Rectal smooth muscle tissue (tissue), 1 donor: ENCODE measurements around the gene ANO2.

ENCODE experiments used
- H3K27ac ChIP-seq: one replicate; pipeline ENCODE4 v1.7.0; 2013; ENCODE audit warnings: low read depth, low read length, inconsistent platforms
- H3K27me3 ChIP-seq: one replicate; pipeline ENCODE4 v1.7.0; 2013; ENCODE audit warnings: low read length; ENCODE audit not compliant: control insufficient read depth, insufficient read depth
- H3K36me3 ChIP-seq: one replicate; pipeline ENCODE4 v1.7.0; 2013; ENCODE audit warnings: low read length; ENCODE audit not compliant: control insufficient read depth, insufficient read depth
- H3K4me1 ChIP-seq: one replicate; pipeline ENCODE4 v1.7.0; 2013; ENCODE audit warnings: low read length; ENCODE audit not compliant: control insufficient read depth, insufficient read depth
- H3K4me3 ChIP-seq: one replicate; pipeline ENCODE4 v1.7.0; 2013; ENCODE audit warnings: low read length
- H3K9ac ChIP-seq: one replicate; pipeline ENCODE4 v1.7.0; 2013; ENCODE audit warnings: low read length

The ANO2 gene

DNA sequence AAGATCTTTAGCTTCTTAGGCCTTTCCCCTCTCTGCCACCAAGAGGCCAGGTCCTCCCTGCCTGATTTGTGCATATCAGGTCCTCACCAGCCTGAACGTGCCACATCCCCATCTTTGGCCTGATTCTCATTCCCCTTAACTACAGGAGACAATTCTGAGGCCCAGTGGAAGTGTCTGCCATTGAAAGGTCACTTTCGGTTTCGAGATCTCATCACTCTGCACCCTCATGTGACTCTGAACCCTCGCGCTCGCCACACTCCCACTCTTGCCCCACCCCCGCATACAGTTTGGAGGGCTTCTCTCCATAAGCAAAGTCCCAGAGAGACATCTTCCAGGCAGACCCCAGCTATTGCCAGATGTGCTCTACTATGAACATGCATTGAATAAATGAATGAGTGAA, 324.2 kb downstream of the ANO2 start:
- Histone ChIP-seq H3K4me3 (no peak overlapping the region), H3K27ac (no peak overlapping the region), H3K36me3 (no peaks in the 10 kb centered on the region)

DNA sequence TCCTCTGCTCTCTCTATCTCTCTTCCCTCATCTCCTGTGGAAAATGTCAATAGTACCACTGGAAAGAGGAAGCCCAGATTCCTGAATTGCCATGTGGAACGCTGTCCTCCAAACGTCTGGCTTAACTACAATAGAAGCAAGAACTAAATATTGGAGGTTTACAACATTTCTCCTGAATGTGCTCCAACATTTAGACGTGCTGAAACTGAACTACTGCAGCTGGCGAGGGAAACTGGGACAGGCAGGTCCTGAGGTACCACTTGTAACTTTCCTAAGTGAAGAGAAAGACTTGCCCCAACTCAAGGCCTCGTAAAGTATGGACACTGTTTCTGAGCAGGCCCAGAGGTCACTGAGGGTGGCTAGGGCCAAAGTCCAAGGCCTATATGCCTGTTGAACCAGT, 325.4 kb downstream of the ANO2 start:
- no peaks in the 10 kb centered on the region for H3K36me3 ChIP-seq
- H3K4me1 ChIP-seq = peaks cover 5% of the 10 kb centered on the region
- no peak overlapping the region for H3K4me3 ChIP-seq
- no peak overlapping the region for H3K27ac ChIP-seq
- no peak overlapping the region for H3K9ac ChIP-seq
- no peaks in the 10 kb centered on the region for H3K27me3 ChIP-seq

More for the DNA sequence above, 324.2 kb downstream of the ANO2 start:
- Histone ChIP-seq H3K27me3 (no peaks in the 10 kb centered on the region), H3K9ac (no peak overlapping the region), H3K4me1 (peaks cover 5% of the 10 kb centered on the region)

DNA sequence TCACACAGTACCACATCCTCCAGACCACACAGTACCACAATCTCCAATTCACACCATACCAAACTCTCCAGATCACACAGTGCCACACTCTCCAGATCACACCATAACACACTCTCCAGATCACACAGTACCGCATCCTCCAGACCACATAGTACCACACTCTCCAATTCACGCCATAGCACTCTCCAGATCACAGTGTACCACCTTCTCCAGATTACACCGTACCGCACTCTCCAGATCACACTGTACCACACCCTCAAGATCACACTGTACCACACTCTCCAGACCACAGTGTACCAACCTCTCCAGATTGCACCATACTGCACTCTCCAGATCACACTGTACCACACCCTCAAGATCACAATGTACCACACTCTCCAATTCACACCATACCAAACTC, 328.2 kb downstream of the ANO2 start:
- Histone ChIP-seq H3K27ac (no peak overlapping the region), H3K4me1 (peaks cover 5% of the 10 kb centered on the region), H3K4me3 (no peak overlapping the region), H3K36me3 (no peaks in the 10 kb centered on the region), H3K9ac (no peak overlapping the region), H3K27me3 (no peaks in the 10 kb centered on the region)

DNA sequence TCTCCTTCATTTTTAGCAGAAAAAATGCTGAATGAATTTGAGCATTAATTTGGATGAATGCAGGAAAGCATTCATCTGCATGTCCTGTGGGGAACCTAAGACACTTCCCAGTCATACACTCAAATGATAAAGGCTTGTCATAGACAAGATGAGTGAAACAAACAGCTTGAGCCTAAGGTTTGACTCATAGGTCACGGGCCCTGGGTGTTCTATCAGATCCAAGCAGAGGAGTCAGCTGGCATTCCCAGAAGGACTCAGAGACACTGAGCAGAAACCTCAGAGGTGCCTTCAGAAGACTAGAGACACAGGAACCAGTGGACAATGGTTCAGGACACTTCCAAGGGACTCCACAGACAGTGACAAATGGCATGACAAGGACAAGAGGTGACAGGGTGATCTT, 329.3 kb downstream of the ANO2 start:
- H3K36me3 ChIP-seq = no peaks in the 10 kb centered on the region
- H3K9ac ChIP-seq = no peak overlapping the region
- no peak overlapping the region for H3K27ac ChIP-seq
- peaks cover 5% of the 10 kb centered on the region for H3K4me1 ChIP-seq
- no peak overlapping the region for H3K4me3 ChIP-seq
- H3K27me3 ChIP-seq = no peaks in the 10 kb centered on the region

DNA sequence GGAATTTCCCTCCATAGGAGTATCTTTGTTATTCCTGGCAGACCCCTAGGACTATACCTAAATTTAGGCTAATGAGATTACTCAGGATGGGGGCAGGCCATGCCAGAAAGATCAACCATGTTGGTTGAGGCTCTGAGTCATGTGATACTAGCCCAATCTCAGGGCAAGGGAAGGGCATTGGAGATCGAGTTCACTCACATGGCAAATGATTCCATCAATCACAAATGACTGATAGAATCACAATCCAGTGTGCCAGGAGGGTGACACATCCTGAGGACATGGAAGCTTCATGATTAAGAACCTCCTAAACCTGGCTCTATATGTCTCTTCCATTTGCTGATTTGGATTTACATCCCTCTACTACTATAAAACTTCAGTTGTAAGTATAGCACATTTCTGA, 330.8 kb downstream of the ANO2 start:
- Histone ChIP-seq H3K27ac (no peak overlapping the region), H3K36me3 (no peaks in the 10 kb centered on the region), H3K27me3 (no peaks in the 10 kb centered on the region), H3K9ac (no peak overlapping the region), H3K4me3 (no peak overlapping the region), H3K4me1 (no peaks in the 10 kb centered on the region)

DNA sequence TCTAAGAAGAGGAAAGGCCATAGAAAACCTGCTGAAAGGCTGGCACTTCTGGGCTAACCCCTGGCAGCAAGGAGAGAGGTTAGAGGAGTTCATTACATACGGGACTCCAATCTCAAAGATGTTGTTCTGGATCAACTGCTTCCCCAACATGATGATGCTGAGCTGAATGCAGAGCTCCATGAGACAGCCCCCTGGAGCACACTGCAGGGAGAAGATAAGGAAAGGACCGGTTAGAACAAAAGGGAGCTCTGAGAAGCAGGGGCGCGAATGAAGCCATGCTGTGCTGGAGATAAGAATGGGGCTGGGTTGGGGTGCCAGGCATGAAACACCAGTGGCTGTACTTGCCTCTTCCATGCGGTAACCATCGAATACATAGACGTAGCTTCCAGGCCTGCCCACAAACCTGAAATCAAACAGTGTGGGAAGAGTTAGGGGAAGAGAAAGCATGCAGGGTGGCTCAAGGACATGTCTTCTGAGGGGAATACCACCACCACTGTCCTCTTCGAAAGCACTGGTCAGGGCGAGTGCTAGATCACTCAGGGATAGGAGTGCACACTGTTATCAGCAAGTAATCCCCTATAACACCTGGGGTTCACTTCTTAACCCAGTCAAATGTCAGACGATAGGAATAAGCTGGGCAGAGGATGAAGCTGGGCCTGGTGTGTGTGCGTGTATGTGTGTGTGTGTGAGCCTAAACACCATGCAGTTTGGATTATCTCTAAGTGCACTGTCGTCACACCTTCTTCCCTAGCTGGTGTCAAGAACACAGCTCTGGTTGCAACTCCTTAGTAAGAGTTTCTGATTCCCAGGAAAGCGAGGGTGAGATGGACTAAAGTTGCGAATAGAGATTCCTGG, 332.3 kb downstream of the ANO2 start:
- Histone ChIP-seq H3K9ac (no peak overlapping the region), H3K4me1 (no peaks in the 10 kb centered on the region), H3K4me3 (no peak overlapping the region), H3K36me3 (no peaks in the 10 kb centered on the region), H3K27me3 (no peaks in the 10 kb centered on the region), H3K27ac (no peak overlapping the region)

DNA sequence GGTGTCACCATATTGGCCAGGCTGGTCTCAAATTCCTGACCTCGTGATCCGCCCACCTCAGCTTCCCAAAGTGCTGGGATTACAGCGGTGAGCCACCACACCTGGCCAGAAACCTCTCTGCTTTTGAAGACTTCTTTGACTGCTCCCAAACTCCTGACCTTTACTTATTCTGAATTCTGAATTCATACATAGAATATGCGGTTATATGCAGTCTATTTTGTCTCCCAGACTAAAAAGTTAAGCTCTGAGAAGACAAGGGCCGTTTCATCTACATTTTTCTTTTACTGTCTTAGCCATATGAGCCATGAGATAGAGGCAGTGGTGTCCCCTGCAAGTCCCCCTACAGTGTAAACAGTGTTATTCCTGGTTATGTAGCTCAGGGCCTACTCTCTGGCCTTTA, 333.9 kb downstream of the ANO2 start:
- H3K36me3 ChIP-seq = no peaks in the 10 kb centered on the region
- H3K4me1 ChIP-seq = no peaks in the 10 kb centered on the region
- no peak overlapping the region for H3K4me3 ChIP-seq
- no peaks in the 10 kb centered on the region for H3K27me3 ChIP-seq
- no peak overlapping the region for H3K9ac ChIP-seq
- no peak overlapping the region for H3K27ac ChIP-seq

DNA sequence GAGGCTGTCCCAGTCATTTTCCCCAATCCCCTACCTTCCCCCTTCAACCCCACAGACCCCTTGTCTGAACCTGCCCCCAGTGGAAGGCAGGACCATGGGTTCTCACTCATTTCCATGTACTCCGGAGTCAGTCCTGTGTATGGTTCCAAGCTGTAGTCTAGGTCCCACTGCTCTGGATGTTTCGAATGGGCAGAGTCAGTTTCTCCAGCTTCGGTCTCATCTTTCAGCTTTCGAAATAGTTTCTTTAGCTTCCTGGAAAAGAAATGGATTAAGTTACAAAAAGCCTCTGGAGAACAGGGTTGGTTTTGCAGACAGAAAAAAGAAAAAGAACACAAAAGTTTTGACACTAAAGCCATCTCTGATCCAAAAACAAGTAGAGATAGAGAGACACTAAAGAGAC, 345.7 kb downstream of the ANO2 start:
- Histone ChIP-seq H3K27me3 (no peaks in the 10 kb centered on the region), H3K9ac (no peak overlapping the region), H3K36me3 (no peaks in the 10 kb centered on the region), H3K4me1 (no peaks in the 10 kb centered on the region), H3K27ac (no peak overlapping the region), H3K4me3 (no peak overlapping the region)

DNA sequence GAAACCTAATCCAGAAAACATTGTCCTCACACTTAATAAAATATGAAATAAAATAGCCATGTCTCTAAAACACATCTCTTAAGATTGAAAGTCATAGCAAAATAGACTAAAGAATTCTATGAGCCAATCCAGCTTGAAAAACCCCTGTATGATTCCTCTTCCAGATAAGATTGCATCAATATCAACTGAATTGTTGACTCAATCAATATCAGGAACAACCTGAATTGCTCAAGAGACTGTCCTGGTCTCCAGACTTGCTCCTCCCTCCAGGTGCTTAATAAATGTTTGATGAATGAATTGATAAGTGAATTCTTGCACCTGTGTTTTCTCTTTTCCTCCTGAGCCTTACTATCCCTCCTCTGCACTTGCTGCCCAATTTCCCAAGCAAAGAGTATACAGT, 351.1 kb downstream of the ANO2 start:
- no peaks in the 10 kb centered on the region for H3K4me1 ChIP-seq
- H3K27me3 ChIP-seq = no peaks in the 10 kb centered on the region
- H3K4me3 ChIP-seq = no peak overlapping the region
- no peaks in the 10 kb centered on the region for H3K36me3 ChIP-seq
- no peak overlapping the region for H3K9ac ChIP-seq
- H3K27ac ChIP-seq = no peak overlapping the region

DNA sequence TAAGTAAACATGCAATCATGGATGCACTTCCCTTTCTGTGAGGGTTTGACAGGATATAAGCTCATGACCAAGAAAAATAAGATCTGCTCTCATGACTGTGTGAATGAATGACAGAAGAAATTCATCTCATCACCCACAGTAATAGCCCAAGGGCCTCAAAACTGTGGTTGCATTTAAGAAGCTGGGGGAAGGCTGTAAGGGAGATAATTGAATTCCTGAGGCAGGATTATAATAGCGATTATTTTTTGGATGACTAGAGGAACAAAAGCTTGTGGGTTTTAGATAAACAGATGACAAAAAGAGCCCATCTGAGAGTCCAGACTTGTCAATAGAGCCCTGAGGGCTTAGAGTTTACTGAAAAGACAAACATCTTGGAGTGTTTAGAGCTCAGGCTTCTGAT, 352.0 kb downstream of the ANO2 start:
- no peaks in the 10 kb centered on the region for H3K4me1 ChIP-seq
- no peaks in the 10 kb centered on the region for H3K36me3 ChIP-seq
- H3K9ac ChIP-seq = no peak overlapping the region
- H3K27me3 ChIP-seq = no peaks in the 10 kb centered on the region
- H3K4me3 ChIP-seq = no peak overlapping the region
- no peak overlapping the region for H3K27ac ChIP-seq

DNA sequence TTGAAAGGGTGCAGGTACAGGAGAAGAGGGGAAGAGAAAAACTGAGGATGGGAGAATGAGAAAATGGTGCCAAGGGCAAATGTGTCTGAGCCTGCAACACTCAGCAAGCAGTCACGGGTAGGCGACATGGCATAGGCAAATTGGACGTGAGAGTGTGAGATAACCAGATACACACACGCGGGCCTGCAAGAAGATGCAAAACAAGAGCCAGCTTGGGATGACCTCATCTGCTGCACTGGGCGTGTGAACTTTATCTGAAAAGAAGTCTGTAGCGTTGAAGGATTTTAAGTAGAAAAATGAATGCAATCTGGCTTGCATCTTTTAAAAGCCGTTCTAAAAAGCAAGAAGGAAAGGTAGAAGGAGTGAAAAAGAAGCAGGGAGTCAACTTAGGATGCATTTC, 352.7 kb downstream of the ANO2 start:
- Histone ChIP-seq H3K9ac (no peak overlapping the region), H3K27me3 (no peaks in the 10 kb centered on the region), H3K27ac (no peak overlapping the region), H3K4me1 (no peaks in the 10 kb centered on the region), H3K4me3 (no peak overlapping the region), H3K36me3 (no peaks in the 10 kb centered on the region)

DNA sequence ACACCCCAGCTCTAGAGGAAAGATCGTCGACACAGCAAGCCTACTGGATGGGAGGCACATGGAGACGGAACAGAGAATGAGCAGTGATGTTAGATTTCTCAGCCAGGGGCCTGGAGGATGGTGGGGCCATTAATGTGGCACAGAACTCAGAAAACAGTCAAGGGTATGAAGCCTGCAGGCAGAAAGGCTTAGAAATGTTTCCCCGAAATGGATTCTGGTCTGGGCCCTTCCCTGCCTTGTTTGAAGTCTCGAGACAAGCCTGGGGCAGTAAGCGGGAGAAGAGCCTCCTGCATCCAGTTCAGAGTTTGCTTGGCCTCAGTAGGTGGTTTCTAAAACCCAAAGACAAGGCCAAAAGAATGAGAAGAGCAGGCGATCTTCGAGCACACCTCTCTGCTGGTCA, 354.7 kb downstream of the ANO2 start:
- no peak overlapping the region for H3K4me3 ChIP-seq
- H3K27me3 ChIP-seq = no peaks in the 10 kb centered on the region
- H3K27ac ChIP-seq = no peak overlapping the region
- H3K36me3 ChIP-seq = no peaks in the 10 kb centered on the region
- no peaks in the 10 kb centered on the region for H3K4me1 ChIP-seq
- H3K9ac ChIP-seq = no peak overlapping the region

DNA sequence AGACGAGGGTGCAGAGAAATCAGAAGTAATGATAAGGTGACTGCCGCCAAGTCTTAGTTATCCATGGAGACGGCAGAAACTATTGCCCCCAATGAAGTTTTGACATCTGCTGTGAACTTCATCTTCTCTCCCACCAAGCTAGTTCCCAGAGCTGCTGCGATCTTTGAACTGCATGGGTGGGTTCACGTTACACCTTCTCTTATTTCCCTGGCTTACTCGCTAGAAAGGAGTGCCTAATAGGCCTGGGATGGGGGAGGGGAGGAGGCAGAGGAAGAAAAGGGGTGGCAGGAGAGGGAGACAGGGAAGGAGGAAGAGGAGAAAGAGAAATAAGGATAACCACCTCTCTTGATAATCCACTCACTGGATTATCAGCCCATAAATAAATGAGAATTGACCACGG, 356.0 kb downstream of the ANO2 start:
- H3K27ac ChIP-seq = no peak overlapping the region
- H3K27me3 ChIP-seq = no peaks in the 10 kb centered on the region
- H3K4me3 ChIP-seq = no peak overlapping the region
- no peak overlapping the region for H3K9ac ChIP-seq
- no peaks in the 10 kb centered on the region for H3K4me1 ChIP-seq
- no peaks in the 10 kb centered on the region for H3K36me3 ChIP-seq
